GM19438 (cell line): ENCODE measurements around the gene SARNP.

ENCODE experiments used
- ATAC-seq: cut with Tn5 transposase; IDR thresholded peaks from one replicate; pipeline ENCODE4 v1.9.1; 2021; ENCODE audit warnings: low read depth; ENCODE audit not compliant: unreplicated experiment

The SARNP gene

DNA sequence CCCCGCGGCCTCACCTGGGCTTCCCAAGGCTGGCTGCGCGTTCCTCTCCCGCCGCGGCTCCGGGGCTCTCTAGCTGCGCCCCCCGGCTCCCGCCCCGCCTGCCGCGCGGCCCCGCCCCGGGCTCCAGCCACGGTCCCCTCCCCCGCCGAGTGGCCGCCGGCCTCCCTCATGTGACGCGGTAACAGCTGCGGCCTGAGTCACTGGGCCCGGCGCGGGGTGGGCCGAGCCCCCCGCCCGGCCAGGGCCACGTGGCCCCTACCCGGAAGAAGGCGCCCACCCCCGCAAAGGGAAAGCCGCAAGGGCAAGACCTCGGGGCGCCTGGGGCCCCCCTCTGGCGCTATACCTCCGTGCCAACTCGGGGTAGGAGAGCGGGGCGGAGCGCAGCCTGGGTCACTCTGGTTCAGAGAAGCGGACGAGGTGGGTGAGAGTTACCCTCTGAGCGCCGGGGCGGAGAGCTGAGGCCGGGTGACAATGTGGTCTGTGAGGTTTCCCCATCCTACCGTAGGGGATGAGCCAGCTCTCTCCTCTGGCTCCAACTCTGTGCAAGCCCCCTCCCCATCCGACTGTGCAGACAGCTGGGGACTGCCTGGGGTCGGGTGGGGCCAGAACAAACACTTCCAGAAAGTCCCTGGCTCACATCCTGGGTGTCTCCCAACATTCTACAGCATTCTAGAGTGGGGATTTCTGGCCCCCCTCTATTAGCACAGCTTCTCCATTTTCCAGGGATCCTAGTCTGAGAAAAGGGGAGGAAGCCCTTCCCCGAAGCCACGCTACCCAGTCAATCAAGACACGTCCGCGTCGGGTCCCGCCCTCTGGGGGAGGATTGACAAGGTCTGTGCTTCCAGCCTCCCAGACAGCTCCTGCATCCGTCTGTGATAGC lies 88.3 kb downstream of the SARNP start, which contains the start of gene CD63:
CD63 (minus strand) TSS at position 71 of the 880 bp plus-strand sequence. CDS start 668 bp downstream, outside the sequence.
- peak; percentile 63 for ATAC-seq

DNA sequence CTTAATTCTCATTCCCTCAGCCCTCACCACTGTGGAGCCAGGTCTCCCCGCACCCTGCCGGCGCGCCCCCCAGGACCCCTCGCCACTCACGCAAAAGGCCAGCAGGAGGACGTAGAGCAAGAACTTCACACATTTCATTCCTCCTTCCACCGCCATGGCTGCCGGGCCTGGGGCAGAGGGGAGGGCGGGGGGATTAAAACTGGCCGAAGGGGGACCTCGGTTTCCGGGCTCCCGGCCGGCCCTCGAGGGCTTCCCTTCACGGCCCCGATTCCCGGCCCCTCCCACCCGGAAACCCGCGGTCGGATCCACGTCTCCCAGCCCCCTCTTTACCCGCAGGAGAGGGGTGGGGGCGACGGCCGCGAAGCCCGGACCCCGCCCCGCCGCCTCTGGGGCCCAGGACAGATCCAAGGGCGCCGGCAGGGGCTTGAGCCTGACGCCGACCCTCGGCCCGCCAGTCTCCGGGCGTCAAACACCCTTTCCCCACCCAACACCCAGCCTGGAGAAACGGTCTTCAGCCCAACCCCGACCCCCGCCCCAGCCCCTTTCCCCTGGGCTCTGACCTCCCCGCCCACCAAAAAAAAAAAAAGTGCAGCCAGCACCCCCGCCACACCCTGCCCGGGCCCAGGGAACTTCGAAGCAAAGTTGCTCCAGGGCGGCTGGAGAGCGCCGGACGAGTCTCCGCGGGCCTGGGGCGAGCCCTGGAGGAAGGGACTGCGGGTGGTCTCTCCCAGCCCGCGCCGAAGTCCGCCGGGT lies 89.2 kb downstream of the SARNP start:
- peak; percentile 15 for ATAC-seq

DNA sequence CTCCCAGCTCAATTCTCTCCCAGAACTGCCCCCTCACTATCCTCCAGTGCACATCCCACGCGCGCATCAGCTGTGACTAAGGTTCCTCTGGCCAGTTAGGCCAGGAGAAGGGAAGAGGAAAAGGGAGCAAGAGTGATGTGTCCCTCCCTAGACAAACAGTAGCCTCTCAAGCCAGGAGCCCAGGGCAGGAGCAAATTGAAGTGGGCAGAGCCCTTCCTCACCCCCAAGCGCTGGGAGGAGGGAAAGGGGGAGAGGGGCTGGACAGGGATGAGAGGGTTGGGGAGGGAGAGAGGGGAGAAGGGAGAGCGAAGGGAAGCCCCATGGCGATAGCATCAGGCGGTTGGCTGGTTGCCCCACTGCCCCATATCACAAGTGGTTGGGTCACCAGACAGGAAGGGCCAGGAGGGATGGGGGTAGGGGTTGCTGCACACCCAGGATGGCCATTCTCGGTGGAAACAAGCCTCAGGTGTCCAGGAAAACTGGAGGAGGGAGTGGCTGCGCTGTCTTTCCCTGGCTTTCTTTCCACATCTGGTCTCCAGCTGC lies 89.8 kb downstream of the SARNP start:
- no peak for ATAC-seq

DNA sequence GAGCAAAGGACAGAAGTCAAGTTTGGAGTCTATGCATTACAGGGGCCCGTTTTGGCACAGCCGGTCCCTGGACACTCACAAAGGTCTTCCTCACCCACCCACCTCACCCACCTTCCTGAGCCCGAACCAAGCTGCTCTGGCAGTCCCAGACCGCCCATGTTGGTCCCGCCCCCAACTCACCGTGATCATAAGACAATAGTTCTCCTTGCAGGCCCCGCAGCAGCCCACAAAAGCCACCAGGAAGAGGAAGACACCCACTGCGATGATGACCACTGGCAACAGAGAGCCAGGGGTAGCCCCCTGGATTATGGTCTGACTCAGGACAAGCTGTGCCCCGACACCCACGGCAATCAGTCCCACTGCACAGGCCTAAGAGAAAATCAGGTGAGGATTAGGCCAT lies 90.6 kb downstream of the SARNP start:
- no peak for ATAC-seq

DNA sequence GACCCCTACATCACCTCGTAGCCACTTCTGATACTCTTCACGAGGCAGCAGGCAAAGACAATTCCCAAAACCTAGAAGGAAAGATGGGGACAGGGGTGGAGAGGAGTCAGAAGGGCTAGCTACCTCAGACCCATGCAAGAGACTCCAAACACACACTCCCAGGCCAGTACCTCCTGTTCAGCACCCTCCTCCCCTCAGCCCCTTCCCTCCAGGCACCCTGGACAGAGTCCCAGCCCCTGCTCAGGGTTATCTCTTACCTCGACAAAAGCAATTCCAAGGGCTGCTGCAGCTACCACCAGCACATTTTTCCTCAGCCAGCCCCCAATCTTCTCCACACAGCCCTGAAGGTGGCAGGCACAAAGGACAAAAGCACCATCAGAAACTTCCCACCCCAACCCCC lies 92.0 kb downstream of the SARNP start:
- no peak for ATAC-seq

DNA sequence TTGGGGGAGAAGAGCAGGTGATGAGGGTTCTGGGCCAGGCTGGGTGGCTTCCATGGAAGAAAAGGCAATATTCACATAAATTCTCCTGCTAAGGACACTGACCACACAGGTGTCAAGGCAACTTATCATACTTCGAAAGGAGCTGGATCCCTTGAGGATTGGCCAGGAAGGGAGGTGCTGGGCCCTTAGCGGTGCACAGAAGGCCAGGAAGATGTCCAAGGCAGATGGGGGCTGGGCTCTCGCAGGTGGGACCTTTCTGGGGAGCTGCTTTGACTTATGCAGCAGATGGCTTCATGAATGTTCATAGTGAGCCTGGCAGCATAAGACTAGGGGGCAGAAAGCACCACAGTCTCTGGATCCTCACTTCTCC lies 92.6 kb downstream of the SARNP start:
- ATAC-seq = no peak

DNA sequence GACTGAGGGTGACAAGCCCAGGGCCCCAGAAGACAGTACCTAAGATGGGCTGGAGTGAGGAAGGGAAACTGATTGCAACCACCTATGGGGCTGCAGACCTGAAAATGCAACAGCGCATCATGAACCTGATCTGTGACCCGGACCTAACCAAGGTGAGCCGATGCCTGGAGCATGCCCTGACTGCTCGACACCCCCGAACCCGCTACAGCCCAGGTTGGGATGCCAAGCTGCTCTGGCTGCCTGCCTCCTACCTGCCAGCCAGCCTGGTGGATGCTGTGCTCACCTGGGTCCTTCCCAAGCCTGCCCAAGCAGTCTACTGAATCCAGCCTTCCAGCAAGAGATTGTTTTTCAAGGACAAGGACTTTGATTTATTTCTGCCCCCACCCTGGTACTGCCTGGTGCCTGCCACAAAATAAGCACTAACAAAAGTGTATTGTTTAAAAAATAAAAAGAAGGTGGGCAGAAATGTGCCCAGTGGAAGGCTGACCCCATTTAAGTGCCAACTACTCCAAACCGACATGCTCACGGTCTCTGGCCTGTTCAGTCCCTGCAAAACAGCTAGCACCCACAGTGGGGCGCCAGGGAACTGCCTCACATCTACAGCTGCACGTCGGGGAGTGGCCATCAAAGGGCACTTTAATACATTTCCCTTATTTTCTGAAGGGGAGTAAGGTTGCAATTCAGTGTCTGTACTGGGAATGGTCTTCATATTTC lies 93.1 kb downstream of the SARNP start:
- no peak for ATAC-seq

DNA sequence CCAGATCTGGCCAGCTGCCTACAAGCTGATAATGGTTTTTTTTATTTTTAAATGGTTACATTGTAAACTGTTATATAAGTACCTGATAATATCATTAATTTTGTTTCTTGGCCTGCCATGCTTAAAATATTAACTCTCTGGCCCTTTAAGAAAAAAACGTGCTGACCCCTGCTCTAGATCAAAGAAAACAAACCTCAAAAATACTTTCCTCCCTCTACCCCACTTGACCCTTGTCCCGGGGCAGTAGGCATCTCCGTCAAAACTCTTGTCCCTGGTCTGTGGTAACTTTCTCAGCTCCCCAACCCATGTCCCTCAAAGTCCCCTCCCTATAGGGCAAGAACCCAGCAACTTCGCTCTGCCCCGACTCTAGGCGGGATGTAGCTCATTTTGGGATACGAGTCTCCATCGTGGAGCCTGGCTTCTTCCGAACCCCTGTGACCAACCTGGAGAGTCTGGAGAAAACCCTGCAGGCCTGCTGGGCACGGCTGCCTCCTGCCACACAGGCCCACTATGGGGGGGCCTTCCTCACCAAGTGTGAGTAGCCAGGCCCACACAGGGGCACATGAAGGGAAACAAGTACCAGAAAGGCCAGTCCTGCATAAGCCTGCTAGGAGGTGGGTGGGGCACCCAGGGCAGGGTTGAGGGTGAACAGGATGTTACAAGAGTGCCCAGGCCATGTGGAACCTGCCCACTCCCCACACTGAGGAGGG lies 93.9 kb downstream of the SARNP start:
- ATAC-seq = no peak

DNA sequence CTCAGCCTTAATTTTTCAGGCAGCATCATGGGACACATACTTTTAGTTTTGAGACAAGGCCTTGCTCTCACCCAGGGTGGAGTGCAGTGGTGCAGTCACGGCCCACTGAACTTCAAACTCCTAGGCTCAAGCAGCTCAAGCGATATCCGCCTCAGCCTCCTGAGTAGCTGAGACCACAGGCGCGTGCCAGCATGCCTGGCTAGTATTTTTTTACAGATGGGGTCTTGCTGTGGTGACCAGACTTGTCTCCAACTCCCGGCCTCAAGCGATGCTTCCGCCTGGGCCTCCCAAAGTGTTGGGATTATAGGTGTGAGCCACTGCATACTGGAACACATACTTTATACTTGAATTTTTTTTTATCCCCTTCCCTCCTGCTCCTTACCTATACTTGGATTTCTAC lies 94.6 kb downstream of the SARNP start:
- ATAC-seq = no peak

DNA sequence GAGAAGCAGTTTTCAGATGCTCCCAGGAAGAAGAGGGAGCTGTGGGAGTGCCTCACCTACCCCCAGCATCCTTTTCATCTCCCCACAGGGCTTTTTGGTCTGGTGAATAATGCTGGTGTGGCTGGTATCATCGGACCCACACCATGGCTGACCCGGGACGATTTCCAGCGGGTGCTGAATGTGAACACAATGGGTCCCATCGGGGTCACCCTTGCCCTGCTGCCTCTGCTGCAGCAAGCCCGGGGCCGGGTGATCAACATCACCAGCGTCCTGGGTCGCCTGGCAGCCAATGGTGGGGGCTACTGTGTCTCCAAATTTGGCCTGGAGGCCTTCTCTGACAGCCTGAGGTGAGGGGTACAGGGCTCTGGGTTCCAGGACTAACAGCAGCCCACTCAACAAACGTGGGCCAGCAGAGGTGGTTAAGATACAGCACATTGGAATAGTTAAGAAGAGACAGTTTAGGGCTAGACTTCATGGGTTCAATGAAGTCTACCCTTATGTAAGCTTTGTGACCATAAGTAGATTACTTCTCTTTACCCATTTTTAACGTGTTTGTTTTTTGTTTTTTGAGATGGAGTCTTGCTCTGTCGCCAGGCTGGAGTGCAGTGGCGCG lies 95.8 kb downstream of the SARNP start:
- ATAC-seq = no peak

DNA sequence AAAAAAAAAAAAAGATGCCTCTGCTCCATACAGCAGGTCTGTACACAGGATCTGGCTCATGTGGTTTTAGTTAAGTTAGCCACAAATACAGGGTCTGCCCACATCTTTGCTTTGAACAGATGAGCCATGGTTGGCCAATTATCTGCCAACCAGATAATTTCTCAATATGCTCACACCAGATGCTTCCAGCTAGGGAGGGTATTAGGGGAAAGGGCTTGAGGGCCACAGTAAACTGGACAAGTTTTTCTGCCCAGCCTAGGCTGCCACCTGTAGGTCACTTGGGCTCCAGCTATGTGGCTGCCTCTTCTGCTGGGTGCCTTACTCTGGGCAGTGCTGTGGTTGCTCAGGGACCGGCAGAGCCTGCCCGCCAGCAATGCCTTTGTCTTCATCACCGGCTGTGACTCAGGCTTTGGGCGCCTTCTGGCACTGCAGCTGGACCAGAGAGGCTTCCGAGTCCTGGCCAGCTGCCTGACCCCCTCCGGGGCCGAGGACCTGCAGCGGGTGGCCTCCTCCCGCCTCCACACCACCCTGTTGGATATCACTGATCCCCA lies 96.6 kb downstream of the SARNP start:
- ATAC-seq = no peak

DNA sequence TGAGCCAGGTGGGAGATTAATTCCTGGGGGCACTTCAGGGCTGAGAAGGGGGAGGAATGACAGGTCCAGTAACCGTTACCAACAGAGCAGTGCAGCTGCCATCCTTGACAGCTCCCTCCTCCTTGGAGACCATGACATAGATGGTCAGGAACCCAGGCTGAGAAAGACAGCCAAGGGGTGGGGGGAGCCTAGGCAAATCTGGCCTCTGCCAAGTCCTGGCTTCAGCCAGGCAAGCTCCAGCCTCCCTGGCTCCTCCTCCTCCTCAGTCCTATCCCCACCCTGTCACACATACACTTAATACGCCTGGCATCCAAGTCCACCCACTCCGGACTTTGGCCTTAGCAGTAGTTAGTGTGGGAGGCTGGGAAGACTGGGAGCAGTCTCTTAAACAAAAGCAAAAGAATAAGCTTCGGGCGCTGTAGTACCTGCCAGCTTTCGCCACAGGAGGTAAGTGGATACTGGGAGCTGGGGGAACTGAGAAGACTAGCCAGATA lies 97.4 kb downstream of the SARNP start, which contains the start of gene RDH5:
RDH5 (plus strand) TSS at position 323 of the 494 bp plus-strand sequence. CDS start 792 bp downstream, outside the sequence.
- ATAC-seq = no peak

DNA sequence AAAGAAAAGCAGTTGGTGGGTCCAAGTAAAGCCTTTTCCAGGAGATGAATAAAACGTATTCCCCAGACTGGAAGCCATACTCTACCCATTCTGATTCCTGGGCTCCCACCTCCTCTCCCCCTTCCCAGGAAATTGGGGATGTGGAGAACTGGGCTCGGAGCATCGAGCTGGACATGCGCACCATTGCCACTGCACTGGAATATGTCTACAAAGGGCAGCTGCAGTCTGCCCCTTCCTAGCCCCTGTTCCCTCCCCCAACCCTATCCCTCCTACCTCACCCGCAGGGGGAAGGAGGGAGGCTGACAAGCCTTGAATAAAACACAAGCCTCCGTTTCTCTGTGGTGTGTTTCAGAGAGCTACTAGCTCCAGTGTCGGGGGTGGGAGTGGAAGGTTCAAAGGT lies 98.2 kb downstream of the SARNP start:
- ATAC-seq = no peak

DNA sequence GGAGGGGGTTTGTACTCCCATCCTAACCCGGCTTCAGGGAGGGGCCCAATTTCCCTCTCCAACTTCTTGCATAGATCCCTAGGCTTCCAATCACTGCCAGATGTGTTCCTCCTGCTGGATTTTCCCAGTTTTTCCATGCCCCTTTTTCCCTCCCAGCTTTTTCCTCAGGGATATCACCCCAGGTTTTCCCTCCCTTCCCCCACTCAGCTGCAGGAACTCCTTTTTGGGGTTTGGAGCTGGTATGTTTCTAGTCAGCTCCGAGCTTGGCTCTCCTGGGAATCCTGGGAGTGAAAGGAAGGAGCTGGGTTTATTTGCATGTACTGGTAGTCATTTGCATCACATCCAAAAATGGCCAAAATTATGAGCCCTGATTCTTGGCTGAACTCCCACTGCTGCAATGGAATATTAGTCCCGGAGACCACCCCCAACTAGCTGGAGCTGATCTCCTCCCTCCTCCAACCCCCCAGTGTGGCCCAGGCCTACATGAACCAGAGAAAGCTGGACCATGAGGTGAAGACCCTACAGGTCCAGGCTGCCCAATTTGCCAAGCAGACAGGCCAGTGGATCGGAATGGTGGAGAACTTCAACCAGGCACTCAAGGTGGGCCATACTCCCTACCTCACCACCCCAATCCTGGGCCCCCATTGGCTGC lies 98.8 kb downstream of the SARNP start:
- no peak for ATAC-seq

DNA sequence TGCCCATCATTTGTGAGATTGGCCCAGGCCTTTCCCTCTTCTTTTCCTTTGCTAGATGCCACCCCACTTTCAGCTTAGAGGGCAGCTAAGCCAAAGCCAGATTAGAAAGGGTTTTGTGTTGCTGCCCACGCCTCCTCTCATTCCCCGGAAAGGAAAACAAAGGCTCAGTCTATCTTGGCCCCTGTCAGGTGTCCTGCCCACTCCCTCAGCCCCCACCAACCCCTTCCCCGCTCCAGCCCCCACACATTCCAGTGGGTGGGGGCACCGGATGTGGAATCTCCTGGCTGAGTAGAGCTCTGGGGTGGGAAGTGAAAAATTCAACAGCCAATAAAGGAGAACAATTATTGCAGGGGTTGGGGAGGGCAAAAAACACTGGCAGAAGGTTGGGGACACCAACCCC lies 99.5 kb downstream of the SARNP start:
- ATAC-seq = no peak

DNA sequence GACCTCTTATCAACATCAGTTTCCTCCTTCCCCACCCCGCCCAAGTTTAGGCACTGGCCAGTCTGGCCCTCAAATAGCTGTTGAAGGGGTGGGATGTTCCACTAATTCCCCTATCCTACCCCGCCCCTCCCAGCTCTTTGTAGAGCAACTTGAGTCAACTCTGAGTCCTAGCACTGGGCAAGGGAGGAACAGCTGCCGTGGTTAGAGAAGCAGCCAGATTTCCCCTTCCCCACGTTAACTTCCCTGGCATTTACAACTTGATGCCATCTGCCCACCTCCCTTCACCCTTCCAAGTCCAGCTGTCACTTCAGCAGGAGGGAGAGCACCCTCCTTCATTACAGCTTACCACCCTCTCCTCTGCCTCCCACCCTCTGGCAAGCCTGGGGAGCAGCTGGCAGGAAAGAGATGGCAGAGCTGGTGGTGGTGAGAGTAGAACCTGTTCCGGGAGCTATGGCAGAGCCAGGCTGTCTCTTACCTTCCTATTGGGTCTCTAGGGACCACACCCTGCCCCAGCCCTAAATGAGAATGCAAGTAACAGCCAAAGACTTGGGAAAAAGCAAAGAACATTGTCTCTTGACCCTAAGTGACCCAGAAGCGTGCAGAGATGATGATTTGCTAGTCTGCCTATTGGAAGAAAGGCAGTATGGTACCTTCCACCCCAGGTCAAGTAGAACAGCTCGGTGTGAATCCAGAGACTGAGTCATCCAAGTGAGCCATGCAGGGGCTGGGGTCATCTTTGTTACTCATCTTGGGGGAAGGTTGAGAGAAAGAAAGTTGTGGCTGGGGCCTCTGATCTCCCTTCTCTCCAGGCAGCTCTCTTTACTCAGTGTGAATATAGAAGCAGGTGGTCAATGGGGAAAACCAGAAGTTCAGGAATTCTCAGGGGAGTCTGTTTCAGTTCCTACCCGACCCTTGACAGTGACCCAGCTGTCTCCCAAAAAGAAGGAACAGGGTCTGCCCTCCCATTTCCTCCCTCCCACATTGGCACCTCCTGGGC lies 100.2 kb downstream of the SARNP start:
- ATAC-seq = no peak

DNA sequence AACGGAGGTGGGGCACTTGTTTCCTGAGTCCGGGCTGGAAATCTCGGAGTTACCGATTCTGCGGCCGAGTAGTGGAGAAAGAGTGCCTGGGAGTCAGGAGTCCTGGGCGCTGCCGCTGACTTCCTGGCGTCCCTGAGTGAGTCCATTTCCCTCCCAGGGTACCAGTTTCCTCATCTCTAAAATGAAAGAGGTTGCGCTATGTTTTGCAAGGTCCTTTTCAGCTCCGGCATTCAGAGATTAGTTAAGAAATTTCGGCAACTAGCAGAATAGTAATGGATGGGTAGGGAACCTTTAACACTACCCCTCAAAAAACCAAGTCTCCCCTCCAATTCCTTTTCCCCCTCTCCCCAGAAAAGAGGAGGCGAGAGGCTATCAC lies 101.0 kb downstream of the SARNP start:
- peak; percentile 32 for ATAC-seq
